ENCODE measurements around the gene MRPL17.
"Not testable (repeated sequence)": the region's sequence is repeated elsewhere in the genome, so short reads cannot be mapped to it uniquely, and the experiment has no call there.

Gene MRPL17

GRCh38 chr11:6682936-6683861 lies at the start of gene MRPL17:
Gene MRPL17, minus strand, starts transcription at chr11:6683340. Its CDS starts 44 bp downstream, at chr11:6683296.
- DNase-seq = peak; percentile 100

GRCh38 chr11:6727971-6728760 lies 45.0 kb upstream of the MRPL17 start:
- DNase-seq = peak; percentile 54

GRCh38 chr11:6725386-6725896 lies 42.3 kb upstream of the MRPL17 start:
- no peak for DNase-seq

GRCh38 chr11:6724013-6724412 lies 40.9 kb upstream of the MRPL17 start:
- DNase-seq = no peak

GRCh38 chr11:6721343-6721742 lies 38.2 kb upstream of the MRPL17 start:
- no peak for DNase-seq

DNA sequence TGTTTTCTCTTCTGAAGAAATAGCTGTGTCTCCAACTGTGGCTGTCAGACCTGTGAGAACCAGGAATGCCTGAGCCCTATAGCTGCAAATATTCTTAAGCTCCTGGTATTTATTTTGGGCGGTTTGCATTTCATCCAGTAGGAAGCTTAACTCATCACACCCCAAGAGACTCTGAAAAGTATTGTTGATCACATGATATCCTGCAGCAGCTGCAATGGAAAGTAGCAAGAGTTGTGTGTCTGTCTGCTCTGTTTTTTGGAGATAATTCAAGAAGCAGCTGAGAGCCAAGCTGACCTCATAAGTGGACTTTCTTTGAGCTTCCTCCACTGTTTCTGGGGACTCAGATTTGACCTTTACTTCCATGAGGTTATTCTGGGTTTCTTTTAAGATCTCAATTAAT lies 36.4 kb upstream of the MRPL17 start:
- no peak for DNase-seq

DNA sequence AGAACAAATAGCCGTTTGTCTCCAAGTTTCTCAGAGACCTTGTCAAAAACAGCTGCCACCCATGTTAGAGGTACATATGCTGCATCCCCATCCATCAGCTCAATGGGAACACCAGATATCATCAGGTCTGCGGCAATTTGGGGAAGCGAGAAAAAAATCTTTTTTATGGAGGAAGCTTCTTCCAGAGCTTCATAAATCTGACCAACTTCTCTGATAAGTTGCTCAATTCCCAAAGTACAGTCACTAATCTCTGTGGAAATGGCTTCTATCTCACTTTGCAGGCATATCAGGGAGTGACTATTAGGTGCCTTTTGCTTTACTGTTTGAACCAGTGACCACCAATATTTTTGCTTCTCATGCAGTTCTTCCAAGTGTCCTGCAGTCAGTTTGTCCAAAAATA lies 34.3 kb upstream of the MRPL17 start:
- no peak for DNase-seq

- DNase-seq = peak; percentile 64
Measured at GRCh38 chr11:6711552-6711951, 28.4 kb upstream of the MRPL17 start.

DNA sequence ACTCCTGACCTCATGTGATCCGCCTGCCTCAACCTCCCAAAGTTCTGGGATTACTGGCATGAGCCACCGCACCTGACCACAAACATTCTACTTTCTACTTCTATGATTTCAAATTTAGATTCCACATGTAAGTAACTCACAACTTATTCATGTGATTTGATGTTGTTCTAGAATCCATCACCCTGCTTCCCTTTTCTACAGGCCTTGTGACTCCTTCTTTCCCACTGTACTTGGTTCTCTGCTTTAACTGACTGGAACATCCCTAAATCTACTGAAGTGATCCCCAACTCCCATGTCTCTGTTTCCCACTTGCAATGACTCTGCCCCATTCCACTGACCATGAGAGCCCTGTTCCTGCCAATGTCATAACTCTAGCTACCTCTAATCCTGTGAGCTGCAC lies 25.7 kb upstream of the MRPL17 start:
- no peak for DNase-seq

GRCh38 chr11:6705905-6706535 lies 22.9 kb upstream of the MRPL17 start:
- peak; percentile 74 for DNase-seq

GRCh38 chr11:6703247-6704063 lies 20.3 kb upstream of the MRPL17 start:
- DNase-seq = peak; percentile 90

DNA sequence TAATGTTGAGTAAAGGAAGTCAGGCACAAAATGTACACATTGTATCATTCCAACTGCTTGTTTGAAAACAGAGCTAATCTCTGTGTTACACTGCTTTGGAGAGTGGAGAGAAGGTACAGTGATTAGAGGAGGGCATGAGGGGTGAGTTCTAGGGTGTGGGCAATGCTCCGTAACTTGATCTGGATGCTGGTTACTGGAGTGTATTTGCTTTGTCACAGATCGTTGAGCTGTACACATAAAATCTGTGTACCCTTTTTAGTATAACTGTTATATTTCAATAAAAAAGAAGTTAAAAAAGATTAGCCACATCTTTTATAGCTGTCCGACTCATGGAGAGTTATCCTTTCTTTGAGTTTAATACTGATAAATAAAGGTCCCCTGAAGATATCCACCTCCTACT lies 18.8 kb upstream of the MRPL17 start:
- not testable (repeated sequence) for DNase-seq

DNA sequence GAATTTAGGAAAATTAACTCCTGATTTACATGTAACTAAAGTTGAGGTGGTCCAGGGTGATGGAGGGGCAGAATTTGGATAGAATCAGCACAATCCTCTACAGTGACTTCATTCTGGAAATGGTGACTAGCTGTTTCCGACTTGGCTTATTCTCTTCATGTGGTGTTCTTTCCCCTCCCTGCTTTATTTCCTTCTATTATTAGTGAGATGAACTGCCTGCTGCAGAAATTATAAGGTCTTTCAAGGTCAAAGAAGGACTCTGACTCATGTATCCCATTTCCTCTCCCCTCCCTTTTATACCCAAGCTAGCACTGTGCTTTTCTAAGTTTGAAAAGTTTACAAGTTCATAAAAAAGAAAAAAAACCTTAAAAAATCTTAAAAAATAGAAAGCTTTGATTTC lies 12.2 kb upstream of the MRPL17 start:
- DNase-seq = no peak

DNA sequence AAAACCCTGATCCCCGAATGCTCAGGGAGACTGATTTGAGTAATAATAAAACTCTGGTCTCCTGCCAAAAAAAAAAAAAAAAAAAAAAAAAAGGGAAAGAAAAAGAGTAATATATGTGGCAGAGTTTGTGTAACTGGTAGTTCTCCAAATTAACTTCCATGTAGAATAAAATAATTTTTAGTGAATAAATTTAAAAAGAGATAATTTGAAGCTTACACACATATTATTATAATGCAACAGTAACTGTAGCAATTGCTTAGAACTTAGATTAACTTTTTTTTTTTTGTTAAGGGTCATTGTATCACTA lies 11.0 kb upstream of the MRPL17 start:
- no peak for DNase-seq

- DNase-seq = peak; percentile 48
Measured at GRCh38 chr11:6693342-6694228, 10.4 kb upstream of the MRPL17 start.

GRCh38 chr11:6692128-6692527 lies 9.0 kb upstream of the MRPL17 start:
- DNase-seq = no peak

GRCh38 chr11:6690431-6691132 lies 7.4 kb upstream of the MRPL17 start:
- not testable (repeated sequence) for DNase-seq

GRCh38 chr11:6687876-6688275 lies 4.7 kb upstream of the MRPL17 start:
- DNase-seq = no peak

DNA sequence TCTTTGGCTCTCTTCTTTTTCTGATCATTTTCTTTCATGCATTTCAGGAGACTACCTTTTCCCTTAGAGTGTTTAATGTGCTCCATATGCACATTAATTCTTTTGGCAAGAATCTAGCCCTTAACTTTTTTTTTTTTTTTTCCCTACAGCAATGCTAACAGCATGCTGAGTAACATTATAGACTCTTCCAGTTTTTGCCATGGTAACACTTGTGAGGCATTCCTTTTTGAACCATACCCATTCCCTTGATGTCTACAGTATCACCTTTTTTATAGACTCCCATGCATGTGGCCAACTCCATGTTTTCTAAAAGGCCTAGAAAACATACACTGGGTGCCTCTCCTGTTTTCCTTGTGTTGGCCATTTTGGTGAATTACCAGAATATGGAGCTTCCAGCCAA lies 2.9 kb upstream of the MRPL17 start:
- DNase-seq = no peak

DNA sequence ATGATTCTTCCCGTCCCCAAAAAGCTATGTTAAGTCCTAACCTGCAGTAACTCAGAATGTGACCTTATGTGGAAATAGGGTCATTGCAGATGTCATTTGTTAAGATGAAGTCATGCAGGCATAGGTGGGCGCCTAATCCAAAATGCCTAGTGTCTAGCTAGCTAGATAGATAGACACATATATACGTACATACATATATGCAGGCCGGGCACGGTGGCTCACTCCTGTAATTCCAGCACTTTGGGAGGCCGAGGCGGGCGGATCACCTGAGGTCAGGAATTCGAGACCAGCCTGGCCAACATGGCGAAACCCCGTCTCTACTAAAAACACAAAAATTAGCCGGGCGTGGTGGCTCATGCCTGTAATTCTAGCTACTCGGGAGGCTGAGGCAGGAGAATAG lies 928 bp upstream of the MRPL17 start:
- DNase-seq = not testable (repeated sequence)

- peak; percentile 47 for DNase-seq
Measured at GRCh38 chr11:6682591-6682935, 577 bp downstream of the MRPL17 start.
